Coronary artery (tissue), 2 donors: ENCODE results near the gene MAGI1.

Experiments
- DNase-seq: peaks from one replicate; pipeline ENCODE4 v3.0.0-alpha.2; 2017; ENCODE audit warnings: low spot score
- H3K27ac ChIP-seq, 2 donors: fragments of 200-600 bp; sonication (generic); one replicate each; pipeline ENCODE4 v1.5.1; 2016 to 2019
- H3K4me3 ChIP-seq: fragments of 200-600 bp; sonication (generic); 2 replicates; pipeline ENCODE4 v1.5.1; 2016; ENCODE audit warnings: mild to moderate bottlenecking, moderate library complexity
- TF ChIP-seq, protein P1 (sequence below): fragments of 200-600 bp; sonication (generic); IDR thresholded peaks from one replicate; pipeline ENCODE4 v1.5.1; 2019; ENCODE audit warnings: antibody characterized with exemption

MAGI1 gene

DNA sequence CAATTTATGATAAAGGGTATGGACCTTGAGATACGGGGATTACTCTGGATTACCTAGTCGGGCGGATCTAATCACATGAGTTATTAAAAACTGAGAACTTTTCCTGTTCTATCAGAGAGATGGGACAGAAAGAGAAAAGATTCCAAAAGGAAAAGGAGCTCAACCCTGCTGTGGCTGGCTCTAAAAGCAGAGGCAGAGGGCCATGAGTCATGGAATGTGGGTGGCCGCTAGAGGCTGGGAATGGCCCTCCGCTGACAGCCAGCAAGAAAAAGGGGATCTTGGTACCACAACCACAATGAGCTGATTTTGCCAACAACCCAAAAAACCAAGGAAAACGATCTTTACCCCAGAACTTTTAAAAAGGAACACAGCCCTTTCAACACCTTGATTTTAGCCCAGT lies 210.0 kb downstream of the MAGI1 start:
- Histone ChIP-seq H3K4me3 (no peak overlapping the region), H3K27ac (no peak overlapping the region)
- TF ChIP-seq, protein P1, sequence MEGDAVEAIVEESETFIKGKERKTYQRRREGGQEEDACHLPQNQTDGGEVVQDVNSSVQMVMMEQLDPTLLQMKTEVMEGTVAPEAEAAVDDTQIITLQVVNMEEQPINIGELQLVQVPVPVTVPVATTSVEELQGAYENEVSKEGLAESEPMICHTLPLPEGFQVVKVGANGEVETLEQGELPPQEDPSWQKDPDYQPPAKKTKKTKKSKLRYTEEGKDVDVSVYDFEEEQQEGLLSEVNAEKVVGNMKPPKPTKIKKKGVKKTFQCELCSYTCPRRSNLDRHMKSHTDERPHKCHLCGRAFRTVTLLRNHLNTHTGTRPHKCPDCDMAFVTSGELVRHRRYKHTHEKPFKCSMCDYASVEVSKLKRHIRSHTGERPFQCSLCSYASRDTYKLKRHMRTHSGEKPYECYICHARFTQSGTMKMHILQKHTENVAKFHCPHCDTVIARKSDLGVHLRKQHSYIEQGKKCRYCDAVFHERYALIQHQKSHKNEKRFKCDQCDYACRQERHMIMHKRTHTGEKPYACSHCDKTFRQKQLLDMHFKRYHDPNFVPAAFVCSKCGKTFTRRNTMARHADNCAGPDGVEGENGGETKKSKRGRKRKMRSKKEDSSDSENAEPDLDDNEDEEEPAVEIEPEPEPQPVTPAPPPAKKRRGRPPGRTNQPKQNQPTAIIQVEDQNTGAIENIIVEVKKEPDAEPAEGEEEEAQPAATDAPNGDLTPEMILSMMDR: no peak
- no peak for DNase-seq

DNA sequence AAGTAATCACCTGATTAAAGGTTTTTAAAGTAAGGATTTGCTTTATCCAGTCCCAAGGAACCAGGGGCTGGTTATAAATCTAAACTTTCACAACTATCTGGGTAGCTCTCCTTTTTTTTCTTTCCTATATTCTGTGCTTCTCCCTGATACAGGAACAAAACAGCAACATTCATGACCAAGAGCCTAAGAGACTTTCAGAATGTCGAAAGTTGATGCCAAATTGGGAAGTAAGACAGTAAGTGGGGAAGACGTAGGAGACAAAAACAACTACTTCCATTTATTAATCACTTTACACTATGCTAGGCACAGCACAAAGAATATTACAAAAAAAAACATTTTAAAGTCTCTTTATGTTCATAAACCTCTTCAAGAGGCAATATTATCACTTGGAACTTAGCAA lies 211.6 kb downstream of the MAGI1 start:
- Histone ChIP-seq H3K4me3 (no peak overlapping the region), H3K27ac (no peak overlapping the region)
- TF ChIP-seq, protein P1: no peak
- DNase-seq: no peak

DNA sequence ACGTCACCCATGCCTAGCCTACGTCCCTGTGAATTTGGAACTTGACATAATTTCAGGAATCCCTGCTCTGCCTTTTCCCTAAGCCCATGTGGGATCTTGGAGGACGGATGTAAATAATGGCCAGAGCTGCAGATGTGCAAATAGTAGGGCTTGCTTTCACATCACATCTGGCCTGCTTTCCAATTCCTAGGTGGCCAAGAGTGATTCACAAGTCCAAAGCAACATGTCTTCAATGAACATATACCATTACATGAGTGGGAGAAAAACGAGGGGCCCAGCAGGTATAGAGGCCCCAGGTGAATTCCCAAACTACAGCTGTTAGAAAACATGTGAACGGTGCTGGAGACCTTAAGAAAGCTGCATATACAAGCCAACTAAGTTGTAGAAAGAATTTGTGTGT lies 214.6 kb downstream of the MAGI1 start:
- H3K4me3 ChIP-seq: no peak overlapping the region
- DNase-seq: no peak
- H3K27ac ChIP-seq: no peak overlapping the region
- TF ChIP-seq, protein P1: no peak

DNA sequence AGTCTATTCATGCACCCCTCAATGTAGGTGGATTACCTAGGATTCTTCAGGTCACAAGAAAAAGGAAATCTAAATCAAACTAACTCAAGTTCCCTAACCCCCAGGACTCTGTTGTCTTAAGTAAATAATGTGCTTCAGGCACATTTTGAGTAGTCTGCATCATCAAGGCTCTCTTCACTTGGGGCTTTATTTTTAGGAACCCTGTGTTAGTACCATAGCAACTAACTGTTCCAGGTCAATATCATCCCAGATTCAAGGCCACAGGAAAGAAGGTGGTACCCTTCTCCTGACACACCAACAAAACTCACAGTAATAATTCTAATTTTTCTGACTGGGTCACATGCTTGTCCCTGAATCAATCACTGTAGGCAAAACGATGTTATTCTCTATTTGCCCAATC lies 218.1 kb downstream of the MAGI1 start:
- Histone ChIP-seq H3K27ac (no peak overlapping the region), H3K4me3 (no peak overlapping the region)
- DNase-seq: no peak
- TF ChIP-seq, protein P1: no peak

DNA sequence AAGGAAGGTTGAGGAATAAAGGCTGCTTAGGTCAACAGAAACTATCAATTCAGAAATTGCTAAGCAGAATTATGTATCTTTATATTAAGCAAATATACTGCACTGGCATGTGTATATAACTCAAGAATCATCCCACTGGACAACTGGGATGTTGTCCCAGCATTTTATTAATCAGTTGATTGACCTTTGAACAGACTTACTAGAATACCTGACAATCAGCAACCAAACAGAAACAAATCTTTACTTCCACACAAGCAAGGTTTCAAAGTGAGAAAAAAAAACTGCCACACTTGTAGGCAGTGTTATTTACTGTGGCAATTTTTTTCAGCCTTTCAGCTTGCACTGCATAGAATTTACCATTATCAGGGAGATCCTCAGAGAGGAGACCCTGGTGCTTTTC lies 218.8 kb downstream of the MAGI1 start:
- Histone ChIP-seq H3K4me3 (no peak overlapping the region), H3K27ac (no peak overlapping the region)
- DNase-seq: no peak
- TF ChIP-seq, protein P1: no peak

DNA sequence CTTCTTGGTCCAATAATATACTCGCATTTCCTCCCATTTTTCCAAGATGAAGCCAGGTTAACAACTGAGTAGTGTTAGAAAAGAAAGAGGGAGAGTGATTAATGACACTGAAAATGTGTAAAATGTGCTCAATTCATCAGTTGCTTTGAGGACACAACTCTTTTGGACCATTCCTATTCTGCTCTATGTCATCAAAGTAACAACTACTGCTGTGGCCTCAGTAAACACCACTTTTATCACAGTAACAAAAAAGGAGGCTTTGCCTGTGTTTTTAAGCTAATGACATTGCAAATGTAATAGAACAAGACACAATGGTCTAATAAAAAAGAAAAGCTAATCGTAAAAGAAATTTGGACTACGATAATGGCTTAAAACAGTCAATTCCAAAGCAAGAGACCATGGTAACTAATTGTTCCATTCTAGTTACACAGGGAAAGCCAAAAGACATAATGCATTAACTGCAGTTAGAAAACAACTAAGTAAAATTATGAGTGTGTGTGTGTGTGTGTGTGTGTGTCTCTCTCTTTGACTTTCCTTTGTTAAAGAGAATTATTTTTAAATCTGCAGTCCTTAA lies 221.1 kb downstream of the MAGI1 start:
- TF ChIP-seq, protein P1: no peak
- no peak for DNase-seq
- Histone ChIP-seq H3K4me3 (no peak overlapping the region), H3K27ac (no peak overlapping the region)

DNA sequence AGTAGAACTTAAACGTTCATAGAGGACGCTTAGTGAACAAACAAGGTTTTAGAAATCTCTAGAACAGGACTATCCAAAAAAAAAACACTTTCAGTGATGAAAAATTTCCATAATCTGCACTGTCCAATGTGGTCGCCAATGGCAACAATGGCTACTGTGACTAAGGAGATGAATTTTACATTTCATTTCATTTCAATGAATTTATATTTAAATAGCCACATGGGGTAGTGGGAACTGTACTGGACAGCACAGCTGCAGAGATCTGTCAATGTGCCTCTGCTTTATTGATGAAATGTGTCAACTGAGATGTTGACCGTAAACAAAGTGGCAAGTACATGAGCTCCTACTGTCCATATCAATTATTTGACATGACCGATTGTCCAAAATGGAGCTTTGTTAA lies 222.5 kb downstream of the MAGI1 start:
- TF ChIP-seq, protein P1: no peak

More for the DNA sequence above, 222.5 kb downstream of the MAGI1 start:
- Histone ChIP-seq H3K27ac (no peak overlapping the region), H3K4me3 (no peak overlapping the region)
- DNase-seq: no peak
